Neural progenitor cell (in vitro differentiated cells): ENCODE measurements around the gene LAMB4. TPM values are rescaled to one million over a fixed set of nuclear protein-coding genes. Genes with fewer than 3 reads are reported as not detected.

Source experiments
- DNase-seq: peaks from one replicate; pipeline ENCODE4 v3.0.0-alpha.2; 2016; ENCODE audit warnings: low spot score
- H2AFZ ChIP-seq: fragments of 200-600 bp; sonication (generic); replicated peaks from 2 replicates; pipeline ENCODE4 v1.6.1; 2016; ENCODE audit warnings: antibody characterized with exemption
- H3F3A ChIP-seq: fragments of 200-600 bp; sonication (generic); 2 replicates; pipeline ENCODE4 v1.6.1; 2016; ENCODE audit warnings: antibody characterized with exemption, low read depth
- H3K27ac ChIP-seq: fragments of 200-600 bp; sonication (generic); 2 replicates; pipeline ENCODE4 v1.5.1; 2016; ENCODE audit warnings: mild to moderate bottlenecking
- H3K27me3 ChIP-seq: fragments of 200-600 bp; sonication (generic); 2 replicates; pipeline ENCODE4 v1.6.1; 2016; ENCODE audit warnings: mild to moderate bottlenecking, moderate library complexity
- H3K36me3 ChIP-seq: fragments of 200-600 bp; sonication (generic); 2 replicates; pipeline ENCODE4 v1.5.1; 2016
- H3K4me1 ChIP-seq: fragments of 200-600 bp; sonication (generic); 2 replicates; pipeline ENCODE4 v1.6.1; 2016; ENCODE audit warnings: mixed run types
- H3K4me2 ChIP-seq: fragments of 200-600 bp; sonication (generic); 2 replicates; pipeline ENCODE4 v1.6.1; 2016
- H3K4me3 ChIP-seq: fragments of 200-600 bp; sonication (generic); 2 replicates; pipeline ENCODE4 v1.5.1; 2016
- H3K79me2 ChIP-seq: fragments of 200-600 bp; sonication (generic); 2 replicates; pipeline ENCODE4 v1.6.1; 2016; ENCODE audit warnings: low read depth
- H3K9ac ChIP-seq: fragments of 200-600 bp; sonication (generic); 2 replicates; pipeline ENCODE4 v1.6.1; 2016
- H3K9me3 ChIP-seq: fragments of 200-600 bp; sonication (generic); 2 replicates; pipeline ENCODE4 v1.5.1; 2016; ENCODE audit warnings: low read depth
- H4K20me1 ChIP-seq: fragments of 200-600 bp; sonication (generic); 2 replicates; pipeline ENCODE4 v1.6.1; 2016; ENCODE audit warnings: low read depth
- H3K27ac Mint-ChIP-seq: 3 replicates; pipeline ENCODE4 v1.8.0; 2021; ENCODE audit warnings: mixed read lengths
- H3K27me3 Mint-ChIP-seq: 2 replicates; pipeline ENCODE4 v1.8.0; 2022; ENCODE audit warnings: low read depth, mild to moderate bottlenecking, inconsistent platforms, moderate library complexity, mixed read lengths; ENCODE audit not compliant: insufficient read depth
- H3K36me3 Mint-ChIP-seq: 3 replicates; pipeline ENCODE4 v1.8.0; 2021; ENCODE audit warnings: mixed read lengths
- H3K4me1 Mint-ChIP-seq: 3 replicates; pipeline ENCODE4 v1.8.0; 2021; ENCODE audit warnings: mixed read lengths
- H3K4me3 Mint-ChIP-seq: 3 replicates; pipeline ENCODE4 v1.8.0; 2021; ENCODE audit warnings: mild to moderate bottlenecking, moderate library complexity, mixed read lengths
- H3K9me3 Mint-ChIP-seq: 3 replicates; pipeline ENCODE4 v1.8.0; 2020; ENCODE audit warnings: mixed read lengths
- CTCF ChIP-seq: fragments of 200-600 bp; sonication (generic); IDR thresholded peaks from 2 replicates; pipeline ENCODE4 v1.5.1; 2017; ENCODE audit warnings: antibody characterized with exemption, mild to moderate bottlenecking
- EZH2 ChIP-seq: fragments of 200-600 bp; sonication (generic); IDR thresholded peaks from 2 replicates; pipeline ENCODE4 v1.6.1; 2017; ENCODE audit warnings: antibody characterized with exemption, mild to moderate bottlenecking, moderate library complexity
- EZH2phosphoT487 ChIP-seq: fragments of 200-600 bp; sonication (generic); IDR thresholded peaks from 2 replicates; pipeline ENCODE4 v1.6.1; 2017; ENCODE audit warnings: antibody characterized with exemption
- total RNA-seq: library from RNA; depleted of rRNA; stranded (reverse); fragments of >200 nt; gene quantifications from 2 replicates; pipeline ENCODE4 v1.2.3, GENCODE V29; 2015; ENCODE audit warnings: low replicate concordance

LAMB4 gene
- total RNA-seq, 1 donor from 2014 or later: not detected

- Histone ChIP-seq H3K4me2 (no peak overlapping the region), H3K27me3 (no peaks in the 10 kb centered on the region), H3K9me3 (no peaks in the 10 kb centered on the region), H3K79me2 (no peaks in the 10 kb centered on the region), H3F3A (no peaks in the 10 kb centered on the region), H4K20me1 (no peaks in the 10 kb centered on the region), H3K4me3 (no peak overlapping the region), H2AFZ (no peak overlapping the region), H3K4me1 (no peaks in the 10 kb centered on the region), H3K9ac (no peak overlapping the region), H3K27ac (no peak overlapping the region), H3K36me3 (no peaks in the 10 kb centered on the region)
- no peak for DNase-seq
- Mint-ChIP-seq H3K36me3 (no peaks in the 10 kb centered on the region), H3K27me3 (no peaks in the 10 kb centered on the region), H3K4me1 (no peaks in the 10 kb centered on the region), H3K4me3 (no peak overlapping the region), H3K9me3 (no peaks in the 10 kb centered on the region), H3K27ac (no peak overlapping the region)
- TF ChIP-seq CTCF (no peak), EZH2phosphoT487 (no peak), EZH2 (no peak)
Observed at GRCh38 chr7:108018668-108019067, 111.5 kb downstream of the LAMB4 start.

- no peak overlapping the region for H3K4me3 ChIP-seq
- H3K27me3 ChIP-seq: no peaks in the 10 kb centered on the region
- no peaks in the 10 kb centered on the region for H3K79me2 ChIP-seq
- no peak overlapping the region for H2AFZ ChIP-seq
- H3K36me3 ChIP-seq: no peaks in the 10 kb centered on the region
- H3K27ac ChIP-seq: no peak overlapping the region
- Mint-ChIP-seq H3K4me3 (no peak overlapping the region), H3K9me3 (no peaks in the 10 kb centered on the region), H3K27ac (no peak overlapping the region), H3K4me1 (no peaks in the 10 kb centered on the region), H3K27me3 (no peaks in the 10 kb centered on the region), H3K36me3 (no peaks in the 10 kb centered on the region)
- no peak overlapping the region for H3K9ac ChIP-seq
- no peaks in the 10 kb centered on the region for H3F3A ChIP-seq
- H3K9me3 ChIP-seq: no peaks in the 10 kb centered on the region
- no peaks in the 10 kb centered on the region for H3K4me1 ChIP-seq
- TF ChIP-seq EZH2 (no peak), CTCF (no peak), EZH2phosphoT487 (no peak)
- no peak for DNase-seq
- H4K20me1 ChIP-seq: no peaks in the 10 kb centered on the region
- no peak overlapping the region for H3K4me2 ChIP-seq
Observed at GRCh38 chr7:108017776-108018151, 112.4 kb downstream of the LAMB4 start.

- no peak overlapping the region for H3K4me2 ChIP-seq
- Mint-ChIP-seq H3K4me1 (no peaks in the 10 kb centered on the region), H3K4me3 (no peak overlapping the region), H3K36me3 (no peaks in the 10 kb centered on the region), H3K27me3 (no peaks in the 10 kb centered on the region), H3K27ac (no peak overlapping the region), H3K9me3 (no peaks in the 10 kb centered on the region)
- no peak overlapping the region for H3K4me3 ChIP-seq
- H3K9ac ChIP-seq: no peak overlapping the region
- H3K27me3 ChIP-seq: no peaks in the 10 kb centered on the region
- no peaks in the 10 kb centered on the region for H3K79me2 ChIP-seq
- DNase-seq: no peak
- no peak overlapping the region for H2AFZ ChIP-seq
- no peaks in the 10 kb centered on the region for H3K9me3 ChIP-seq
- H3K27ac ChIP-seq: no peak overlapping the region
- H3K4me1 ChIP-seq: no peaks in the 10 kb centered on the region
- H4K20me1 ChIP-seq: no peaks in the 10 kb centered on the region
- no peaks in the 10 kb centered on the region for H3F3A ChIP-seq
- TF ChIP-seq CTCF (peak; percentile 54), EZH2 (no peak)
- no peaks in the 10 kb centered on the region for H3K36me3 ChIP-seq
Observed at GRCh38 chr7:108016841-108017775, 113.1 kb downstream of the LAMB4 start.
